Stimulated activated CD4-positive, alpha-beta T cell treated with anti-CD3 and anti-CD28 coated beads, Interleukin-15, amount 100 ng/mL, for 1 hour (primary cell): ENCODE results near the gene KRTAP12-4.
"Not testable (repeated sequence)": the region's sequence is repeated elsewhere in the genome, so short reads cannot be mapped to it uniquely, and the experiment has no call there.

Experiments
- DNase-seq, 2 donors: peaks; one replicate each; pipeline ENCODE4 v3.0.0-alpha.2; 2020; ENCODE audit warnings: low read depth in 1 of 2, low spot score in 1 of 2

Gene KRTAP12-4

DNA sequence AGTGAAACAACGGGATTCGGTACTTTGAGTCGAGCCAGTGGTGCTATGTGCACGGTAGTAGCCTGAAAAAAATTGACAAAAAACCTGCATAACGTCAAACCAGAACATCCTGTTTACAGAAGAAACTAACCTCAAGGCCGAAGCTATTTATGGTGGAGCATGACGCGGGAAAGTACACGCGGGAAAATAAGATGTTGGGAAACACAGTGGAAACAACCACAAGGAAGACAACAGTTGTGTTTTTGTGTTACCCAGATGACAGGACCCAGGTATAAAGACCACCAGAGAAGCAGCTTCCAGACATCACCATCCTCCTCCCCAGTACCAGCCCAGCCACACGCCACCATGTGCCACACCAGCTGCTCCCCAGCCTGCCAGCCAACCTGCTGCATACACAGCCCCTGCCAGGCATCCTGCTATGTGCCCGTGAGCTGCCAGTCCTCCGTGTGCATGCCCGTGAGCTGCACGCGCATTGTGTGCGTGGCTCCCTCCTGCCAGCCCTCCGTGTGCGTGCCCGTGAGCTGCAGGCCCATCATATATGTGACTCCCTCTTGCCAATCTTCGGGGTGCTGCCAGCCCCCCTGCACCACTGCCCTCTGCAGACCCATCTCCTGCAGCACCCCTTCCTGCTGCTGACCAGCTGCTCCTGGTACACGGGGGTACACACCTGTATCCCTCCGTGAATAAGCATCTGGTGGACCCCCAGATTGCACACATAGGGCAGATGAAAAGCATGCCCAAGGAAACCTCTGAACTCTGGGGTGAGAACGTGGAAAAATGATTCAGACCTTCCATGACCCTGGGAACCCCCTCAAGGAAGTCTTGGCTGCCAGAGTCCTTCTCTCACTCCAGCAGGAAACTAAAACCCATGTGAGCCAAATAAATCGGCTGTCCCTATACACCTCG, 3.4 kb upstream of the KRTAP12-4 start, which contains the start of gene KRTAP12-3:
Gene KRTAP12-3 (plus strand): TSS at position 298 of the 906 bp plus-strand sequence. CDS start 48 bp downstream, at position 346.
- no peak for DNase-seq

DNA sequence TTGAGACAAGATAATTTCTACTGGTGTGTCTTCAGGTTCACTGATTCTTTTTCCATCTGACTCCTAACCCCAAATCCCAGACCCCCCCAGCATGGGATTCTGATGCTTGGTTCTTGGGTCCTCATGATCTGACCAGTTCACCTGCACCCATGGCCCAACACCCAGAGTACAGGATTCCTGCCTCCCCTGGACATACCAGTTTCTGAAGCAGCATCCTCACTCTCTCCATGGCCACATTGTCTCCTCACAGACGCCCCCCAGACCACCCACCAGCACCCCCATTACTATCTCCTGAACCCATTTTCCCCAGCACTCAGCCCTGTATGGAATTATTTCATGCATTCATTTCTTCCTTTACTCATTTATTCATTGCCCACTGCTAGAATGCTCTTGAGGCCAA, 2.4 kb upstream of the KRTAP12-4 start:
- no peak for DNase-seq

DNA sequence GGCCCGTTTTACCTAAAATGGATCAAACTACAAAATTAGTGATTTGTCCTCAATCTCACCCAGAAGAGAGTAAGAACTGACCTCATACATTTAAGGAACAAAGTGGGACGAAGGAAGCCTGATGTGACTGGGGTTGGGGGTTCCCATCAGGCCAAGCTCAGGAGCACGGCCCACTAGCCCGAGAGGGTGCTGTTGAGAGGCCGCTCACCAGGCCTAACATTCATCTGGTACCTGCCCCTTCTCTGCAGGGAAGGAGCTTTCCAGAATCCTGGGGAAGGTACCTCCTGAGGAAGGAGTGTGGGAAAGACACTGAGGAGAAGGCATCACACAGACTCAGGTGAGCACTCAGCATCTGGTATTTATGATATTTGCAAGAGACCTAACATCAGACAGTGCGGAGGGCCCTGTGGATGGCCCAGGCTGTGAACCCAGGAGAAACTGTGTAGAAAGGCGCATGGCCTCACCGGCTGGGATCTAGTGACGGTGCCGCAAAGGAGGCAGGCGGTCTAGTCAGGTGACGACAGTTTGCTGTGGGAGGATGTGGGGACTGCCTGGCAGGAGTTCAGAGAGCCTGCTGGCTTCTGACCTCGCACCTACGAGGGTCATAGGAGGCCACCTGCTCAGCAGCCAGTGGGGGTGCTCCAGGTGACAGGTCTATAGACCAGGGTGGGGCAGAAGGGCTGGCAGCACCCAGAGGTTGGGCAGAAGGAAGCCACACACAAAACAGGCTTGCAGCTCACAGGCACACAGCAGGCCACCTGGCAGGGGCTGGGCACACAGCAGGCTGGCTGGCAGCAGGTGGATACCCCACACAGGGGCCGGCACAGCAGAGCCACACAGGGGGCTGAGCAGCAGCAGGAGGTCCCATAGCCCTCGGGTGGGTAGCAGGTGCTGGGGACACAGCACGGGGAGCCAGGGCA, 543 bp downstream of the KRTAP12-4 start:
- peak in 1 of 2 donors; percentile 35 for DNase-seq

DNA sequence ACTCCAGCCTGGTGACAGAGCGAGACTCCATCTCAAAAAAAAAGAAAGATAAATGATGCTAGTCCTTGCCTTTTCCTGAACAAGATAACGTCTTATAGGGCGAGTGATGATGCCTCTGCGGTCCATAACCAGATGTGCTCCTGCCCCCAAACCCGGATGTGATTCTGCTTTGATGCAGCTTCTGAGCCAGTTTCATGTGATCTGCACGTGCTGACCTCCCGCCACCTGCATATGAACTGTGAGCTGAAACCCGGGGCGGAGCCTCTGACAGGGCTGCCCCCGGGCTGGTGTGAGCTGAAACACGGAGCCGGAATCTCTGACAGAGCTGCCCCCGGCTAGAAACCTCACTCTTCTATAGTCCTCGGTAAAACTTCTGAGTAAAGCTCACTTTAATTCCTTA, 1.3 kb downstream of the KRTAP12-4 start:
- DNase-seq = no peak

DNA sequence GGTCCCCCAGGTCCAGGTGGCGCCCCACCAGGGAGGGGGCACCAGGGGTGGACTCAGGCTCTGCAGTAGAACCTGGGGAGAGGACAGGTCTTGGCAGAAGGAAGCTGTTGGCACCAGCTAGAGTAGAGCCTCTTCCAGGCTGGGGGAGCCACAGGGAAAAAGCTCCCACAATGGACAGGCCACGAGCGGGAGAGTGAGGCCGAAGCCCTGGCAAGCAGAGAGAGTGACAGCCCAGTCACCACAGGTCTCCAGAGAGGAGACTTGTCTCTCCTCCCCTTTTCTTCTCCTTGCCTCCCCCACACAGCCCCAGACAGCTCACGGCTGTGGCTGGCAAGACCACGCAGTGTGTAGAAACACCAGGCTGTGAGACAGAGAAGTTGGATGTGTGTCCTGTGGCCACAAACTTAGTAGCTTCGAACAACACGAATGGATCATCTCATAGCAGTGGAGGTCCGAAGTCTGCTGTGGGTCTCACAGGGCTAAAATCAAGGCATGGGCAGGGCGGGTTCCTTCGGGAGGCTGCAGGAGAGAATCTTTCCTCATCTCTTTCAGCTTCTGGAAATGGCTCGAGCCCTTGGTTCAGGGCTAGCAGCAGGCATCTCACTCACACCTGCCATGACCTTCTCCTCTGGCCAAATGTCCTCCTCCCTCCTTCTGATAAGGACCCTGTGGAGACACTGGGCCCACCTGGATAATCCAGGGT, 3.3 kb downstream of the KRTAP12-4 start:
- DNase-seq = no peak

DNA sequence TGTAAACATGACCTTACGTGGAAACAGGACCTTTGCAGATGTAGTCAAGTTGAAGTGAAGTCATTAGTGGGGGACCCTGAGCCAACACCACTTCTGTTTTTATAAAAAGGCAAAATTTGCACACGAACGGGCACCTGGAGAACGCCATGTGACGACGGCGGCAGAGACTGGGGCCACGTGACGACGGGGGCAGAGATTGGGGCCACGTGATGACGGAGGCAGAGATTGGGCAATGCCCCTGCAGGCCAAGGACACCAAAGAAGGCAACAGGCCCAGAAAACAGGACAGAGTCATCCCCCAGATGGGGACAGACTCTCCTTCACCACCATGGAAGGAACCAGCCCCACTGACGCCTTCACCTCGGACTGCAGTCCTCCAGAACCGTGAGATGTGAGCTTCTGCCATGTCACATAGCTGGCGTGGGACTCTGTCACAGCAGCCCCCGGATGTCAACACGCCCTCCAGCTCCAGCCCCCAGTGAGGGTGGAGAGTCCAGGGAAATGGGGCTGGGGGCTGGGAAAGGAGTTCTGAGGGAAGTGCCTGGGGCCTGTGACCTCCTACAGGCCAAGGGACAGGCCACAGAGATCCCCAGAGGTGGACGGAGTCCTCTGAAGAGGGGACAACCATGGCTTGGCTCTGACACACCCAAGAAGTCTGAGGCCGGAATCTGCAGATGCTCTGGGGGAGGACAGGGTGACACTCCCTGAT, 4.0 kb downstream of the KRTAP12-4 start:
- no peak for DNase-seq

DNA sequence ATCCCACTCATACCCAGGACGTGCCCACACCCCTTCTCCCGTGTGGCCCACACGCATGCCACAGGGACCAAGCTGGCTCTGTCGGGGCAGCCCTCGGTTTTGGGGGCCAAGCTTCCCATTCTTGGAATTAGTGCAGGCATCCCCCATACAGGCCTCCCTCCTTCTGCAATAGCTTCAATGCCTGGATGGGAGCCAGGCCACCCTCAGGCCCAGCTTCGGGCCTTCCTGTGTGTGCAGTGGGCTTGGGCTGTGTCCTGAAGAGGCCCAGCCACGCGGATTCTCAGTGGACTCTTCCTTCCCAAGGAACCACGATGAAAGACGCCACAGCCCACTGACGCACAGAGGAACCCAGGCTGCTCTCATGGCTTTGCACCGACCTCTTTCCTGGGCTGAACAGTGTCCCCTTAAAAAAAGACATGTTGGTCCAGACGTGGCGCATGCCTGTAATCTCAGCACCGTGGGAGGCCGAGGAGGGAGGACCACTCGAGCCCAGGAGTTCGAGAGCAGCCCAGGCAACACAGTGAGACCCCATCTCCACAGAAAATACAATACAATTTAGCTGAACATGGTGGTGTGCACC, 4.8 kb downstream of the KRTAP12-4 start:
- DNase-seq = no peak

DNA sequence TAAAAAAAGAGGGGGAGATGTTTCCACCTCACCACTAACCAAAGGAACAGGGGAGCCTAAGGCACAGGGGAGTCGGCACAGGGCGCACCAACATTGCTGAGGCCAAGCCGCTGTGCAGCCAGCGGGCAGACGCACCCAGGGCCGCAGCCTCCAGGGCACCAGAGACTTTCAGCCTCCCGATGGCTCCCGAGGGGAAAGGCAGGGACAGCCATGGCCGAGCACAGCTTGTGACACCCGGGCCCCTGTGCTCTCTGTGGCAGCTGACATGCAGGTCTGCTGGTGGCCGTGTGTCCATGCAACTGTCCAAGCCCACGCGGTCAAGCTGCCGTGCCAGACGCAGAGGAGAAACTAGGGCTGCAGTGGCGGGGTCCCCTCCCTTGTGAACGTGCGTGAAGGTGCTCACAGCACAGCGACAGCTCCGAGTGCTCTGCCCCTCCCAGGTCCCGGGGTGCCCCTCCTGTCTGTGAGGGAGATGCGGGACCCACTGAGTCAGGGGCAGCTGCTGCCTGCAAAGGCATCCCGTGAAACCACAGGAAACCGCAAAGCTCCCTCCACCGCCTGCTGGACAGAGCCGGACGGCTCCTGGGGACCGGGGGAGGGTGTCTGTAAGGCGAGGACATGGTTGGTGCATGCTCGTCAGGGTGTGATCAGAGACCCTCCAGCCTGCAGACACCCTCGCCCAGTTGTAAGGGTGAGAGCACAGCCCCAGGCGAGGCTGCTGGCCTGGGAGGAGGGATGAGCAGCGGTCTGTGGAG, 5.7 kb downstream of the KRTAP12-4 start:
- no peak for DNase-seq

DNA sequence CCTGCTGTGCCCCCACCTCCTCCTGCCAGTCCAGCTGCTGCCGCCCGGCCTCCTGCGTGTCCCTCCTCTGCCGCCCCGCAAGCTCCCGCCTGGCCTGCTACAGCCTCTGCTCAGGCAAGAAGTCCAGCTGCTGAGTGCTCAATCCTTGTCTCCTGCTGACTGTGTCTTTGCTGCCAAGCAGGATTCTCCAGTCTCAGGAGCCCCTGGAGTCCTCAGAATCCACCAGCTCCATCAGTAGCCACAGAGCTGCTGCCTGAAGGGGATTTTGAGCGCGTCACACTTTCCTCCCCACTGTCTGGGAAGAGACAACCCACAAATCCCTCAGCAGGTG, 7.3 kb downstream of the KRTAP12-4 start:
- no peak for DNase-seq

DNA sequence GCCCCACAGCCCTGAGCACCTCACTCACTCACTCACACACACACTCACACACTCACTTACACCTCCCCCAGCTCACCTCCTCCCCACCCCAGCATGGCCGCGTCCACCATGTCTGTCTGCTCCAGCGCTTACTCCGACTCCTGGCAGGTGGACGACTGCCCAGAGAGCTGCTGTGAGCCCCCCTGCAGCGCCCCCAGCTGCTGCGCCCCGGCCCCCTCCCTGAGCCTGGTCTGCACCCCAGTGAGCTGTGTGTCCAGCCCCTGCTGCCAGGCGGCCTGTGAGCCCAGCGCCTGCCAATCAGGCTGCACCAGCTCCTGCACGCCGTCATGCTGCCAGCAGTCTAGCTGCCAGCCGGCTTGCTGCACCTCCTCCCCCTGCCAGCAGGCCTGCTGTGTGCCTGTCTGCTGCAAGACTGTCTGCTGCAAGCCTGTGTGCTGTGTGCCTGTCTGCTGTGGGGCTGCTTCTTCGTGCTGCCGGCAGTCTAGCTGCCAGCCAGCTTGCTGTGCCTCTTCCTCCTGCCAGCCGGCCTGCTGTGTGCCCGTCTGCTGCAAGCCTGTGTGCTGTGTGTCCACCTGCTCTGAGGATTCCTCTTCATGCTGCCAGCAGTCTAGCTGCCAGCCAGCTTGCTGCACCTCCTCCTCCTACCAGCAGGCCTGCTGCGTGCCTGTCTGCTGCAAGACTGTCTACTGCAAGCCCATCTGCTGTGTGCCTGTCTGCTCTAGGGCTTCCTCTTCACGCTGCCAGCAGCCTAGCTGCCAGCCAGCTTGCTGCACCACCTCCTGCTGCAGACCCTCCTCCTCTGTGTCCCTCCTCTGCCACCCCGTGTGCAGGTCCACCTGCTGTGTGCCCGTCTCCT, 7.9 kb downstream of the KRTAP12-4 start, which contains the start of gene KRTAP10-11:
Gene KRTAP10-11 (plus strand): TSS at position 49 of the 856 bp plus-strand sequence. CDS start 45 bp downstream, at position 94.
- DNase-seq = not testable (repeated sequence)

DNA sequence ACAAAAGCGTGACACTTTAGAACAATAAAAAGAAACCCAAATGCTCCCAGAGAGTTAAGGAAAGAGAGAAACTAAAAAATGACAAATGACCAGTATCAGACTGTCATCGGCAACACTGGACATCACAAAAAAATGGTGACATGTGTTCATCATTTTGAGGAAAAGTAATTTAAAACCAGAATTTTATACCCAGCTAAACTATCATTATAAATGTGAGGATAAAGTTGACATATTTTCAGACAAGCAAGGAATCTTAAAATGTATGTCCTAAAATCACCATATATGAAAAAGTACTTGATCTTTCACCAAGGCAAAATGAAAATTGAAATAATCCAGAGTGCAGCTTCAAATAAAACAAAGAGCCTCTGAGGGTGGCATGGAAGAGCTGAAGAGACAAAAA, 9.6 kb downstream of the KRTAP12-4 start:
- no peak for DNase-seq

DNA sequence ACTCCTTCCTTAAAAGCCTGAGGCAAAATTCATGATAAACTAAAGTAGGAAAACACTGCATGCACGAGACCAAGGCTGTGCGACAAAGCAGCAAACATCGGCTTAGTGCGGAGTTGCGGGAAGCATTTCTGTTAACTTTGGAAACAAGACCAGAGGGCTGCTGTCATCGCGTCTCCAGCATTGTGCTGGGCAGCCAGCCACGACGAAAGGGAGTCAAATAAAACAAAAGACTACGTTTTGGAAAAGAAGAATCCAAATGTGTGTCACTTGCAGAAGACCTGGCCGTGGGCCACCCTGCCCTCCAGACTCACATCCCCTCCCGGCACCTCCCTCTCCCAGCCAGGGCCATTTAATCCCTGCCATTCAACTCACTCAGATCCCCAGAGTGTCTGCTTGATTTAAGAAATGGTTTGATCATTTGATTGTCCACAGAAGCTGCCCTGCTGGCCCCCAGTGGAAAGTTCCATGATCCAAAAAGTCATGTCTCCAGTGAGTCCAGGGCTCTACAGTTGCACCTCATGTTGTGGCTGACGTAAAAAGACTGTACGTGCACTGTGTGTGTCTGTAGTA, 10.6 kb downstream of the KRTAP12-4 start:
- no peak for DNase-seq

DNA sequence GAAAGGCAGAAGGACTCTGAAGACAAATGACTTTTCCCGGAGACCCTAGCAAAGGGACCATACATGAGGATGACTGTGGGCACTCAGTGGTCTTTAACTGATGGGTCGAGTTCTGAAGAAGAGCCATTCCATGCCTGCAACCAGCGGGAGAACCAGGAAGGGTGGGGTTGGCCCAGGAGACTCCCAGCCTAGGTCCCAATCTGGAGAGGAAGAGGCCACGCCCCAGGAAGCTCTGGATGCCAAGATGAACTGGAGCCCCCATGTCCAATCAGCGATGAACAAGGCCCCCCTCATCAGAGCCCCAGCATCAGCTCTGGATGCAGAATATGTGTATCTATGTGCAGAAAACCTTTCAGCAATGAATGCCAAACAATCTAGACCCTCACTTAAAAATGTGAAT, 13.7 kb downstream of the KRTAP12-4 start:
- no peak for DNase-seq

DNA sequence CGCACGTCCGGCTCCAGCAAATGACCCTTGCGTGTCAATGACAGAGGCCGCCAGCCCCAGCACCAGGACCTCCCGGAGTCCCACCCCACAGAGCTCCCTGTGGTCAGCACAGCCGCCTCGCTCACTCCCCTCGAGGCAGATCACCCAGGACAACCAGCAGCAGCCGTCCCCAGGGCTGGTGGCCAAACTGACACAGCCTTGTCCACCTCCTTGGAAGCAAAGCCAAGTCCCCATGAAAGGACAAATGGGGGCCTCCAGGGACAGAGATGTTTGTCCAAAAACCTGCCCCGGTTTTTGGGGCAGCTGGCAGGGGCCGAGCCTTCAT, 15.2 kb downstream of the KRTAP12-4 start:
- DNase-seq = no peak

DNA sequence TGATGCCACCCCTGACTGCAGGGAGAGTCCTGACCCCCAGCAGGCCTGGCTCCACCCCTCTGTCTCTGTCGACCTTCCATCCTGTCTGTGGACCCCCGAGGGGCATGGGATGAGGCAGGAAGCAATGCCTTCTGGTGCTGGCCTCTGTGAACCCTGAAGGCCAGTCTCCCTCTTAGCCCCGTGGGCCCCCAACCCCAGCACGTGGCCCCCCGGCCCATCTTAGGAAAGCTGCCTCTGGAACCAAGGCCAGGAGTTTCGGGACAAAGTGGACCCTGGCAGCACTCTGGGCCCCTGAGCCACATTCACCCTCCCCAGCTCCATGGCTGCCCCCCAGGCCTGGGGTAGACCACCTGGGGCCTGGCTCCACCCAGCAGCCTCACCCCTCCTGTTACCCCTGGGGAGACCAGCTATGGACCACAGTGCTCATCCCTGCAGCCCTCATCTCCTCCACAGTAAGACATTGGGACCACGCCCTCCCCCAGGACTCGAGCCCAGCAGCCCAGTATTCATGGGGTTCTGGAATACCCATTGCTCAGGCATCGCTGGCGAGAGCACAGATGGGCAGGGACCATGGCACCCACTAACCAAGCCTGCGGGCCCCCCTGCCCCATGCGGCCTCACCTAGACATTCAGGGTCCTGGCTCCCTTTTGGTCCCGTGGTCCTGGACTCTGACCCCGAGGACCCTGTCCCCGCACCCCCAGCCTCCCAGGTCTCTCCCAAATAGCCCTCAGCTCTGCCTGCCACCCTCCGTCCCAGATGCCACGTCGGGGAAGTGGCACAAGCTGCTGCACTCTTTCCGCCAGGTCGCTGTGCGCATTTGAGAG, 15.7 kb downstream of the KRTAP12-4 start:
- not testable (repeated sequence) for DNase-seq

DNA sequence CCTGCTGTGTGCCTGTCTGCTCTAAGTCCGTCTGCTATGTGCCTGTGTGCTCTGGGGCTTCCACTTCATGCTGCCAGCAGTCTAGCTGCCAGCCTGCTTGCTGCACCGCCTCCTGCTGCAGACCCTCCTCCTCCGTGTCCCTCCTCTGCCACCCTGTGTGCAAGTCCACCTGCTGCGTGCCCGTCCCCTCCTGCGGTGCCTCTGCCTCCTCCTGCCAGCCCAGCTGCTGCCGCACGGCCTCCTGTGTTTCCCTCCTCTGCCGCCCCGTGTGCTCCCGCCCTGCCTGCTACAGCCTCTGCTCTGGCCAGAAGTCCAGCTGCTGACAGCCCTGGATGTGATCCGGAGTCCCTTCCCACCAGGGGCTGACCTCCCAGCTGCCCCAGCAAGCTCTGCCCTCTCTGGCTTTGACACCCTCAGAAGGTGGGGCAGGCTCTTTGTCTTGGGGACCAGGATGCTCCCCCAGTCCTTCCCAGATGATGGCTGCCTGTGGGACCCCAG, 16.6 kb downstream of the KRTAP12-4 start:
- not testable (repeated sequence) for DNase-seq
